SKM-1 treated with dmso at 0.1 percent for 144 hours (cell line): ENCODE data around the gene SETD3.
"Not testable (repeated sequence)": the region's sequence is repeated elsewhere in the genome, so short reads cannot be mapped to it uniquely, and the experiment has no call there.

ENCODE experiments used
- DNase-seq: peaks from one replicate; lab custom pipeline; 2025; ENCODE audit not compliant: unreplicated experiment; lab: John Stamatoyannopoulos, UW

Gene SETD3

GRCh38 chr14:99363051-99363450 is 117.6 kb downstream of the SETD3 start:
- no peak for DNase-seq

GRCh38 chr14:99361596-99362215 is 119.0 kb downstream of the SETD3 start:
- DNase-seq: no peak

- no peak for DNase-seq
Observed at GRCh38 chr14:99360774-99361595, 119.7 kb downstream of the SETD3 start.

GRCh38 chr14:99359906-99360305 is 120.8 kb downstream of the SETD3 start:
- DNase-seq: no peak

GRCh38 chr14:99357916-99358390 is 122.7 kb downstream of the SETD3 start:
- no peak for DNase-seq

- no peak for DNase-seq
Observed at GRCh38 chr14:99357151-99357915, 123.3 kb downstream of the SETD3 start.

GRCh38 chr14:99356031-99356608 is 124.5 kb downstream of the SETD3 start:
- DNase-seq: no peak

- no peak for DNase-seq
Observed at GRCh38 chr14:99354166-99354875, 126.3 kb downstream of the SETD3 start.

GRCh38 chr14:99352688-99353280 is 127.9 kb downstream of the SETD3 start:
- DNase-seq: no peak

- no peak for DNase-seq
Observed at GRCh38 chr14:99351166-99352007, 129.3 kb downstream of the SETD3 start.

GRCh38 chr14:99350751-99351150 is 129.9 kb downstream of the SETD3 start:
- no peak for DNase-seq

- DNase-seq: no peak
Observed at GRCh38 chr14:99349721-99350495, 130.8 kb downstream of the SETD3 start.

- no peak for DNase-seq
Observed at GRCh38 chr14:99348816-99349614, 131.6 kb downstream of the SETD3 start.

GRCh38 chr14:99348231-99348630 is 132.4 kb downstream of the SETD3 start:
- DNase-seq: not testable (repeated sequence)
